Astrocyte of the spinal cord (primary cell): ENCODE data around the gene DGLUCY.
"Not testable (repeated sequence)": the region's sequence is repeated elsewhere in the genome, so short reads cannot be mapped to it uniquely, and the experiment has no call there.

Experiments used
- DNase-seq: peaks from one replicate; pipeline ENCODE4 v3.0.0; 2011; ENCODE audit warnings: low read depth, low spot score
- H3K4me3 ChIP-seq: 2 replicates; pipeline ENCODE4 v1.5.1; 2011; ENCODE audit warnings: low read depth, mild to moderate bottlenecking, low read length, moderate library complexity
- CTCF ChIP-seq: IDR thresholded peaks from 2 replicates; pipeline ENCODE4 v1.5.1; 2012; ENCODE audit warnings: low read depth, mild to moderate bottlenecking, low read length, inconsistent platforms
- in situ Hi-C: cut with HindIII; loops from 2 replicates; pipeline ENCODE4 v1.10.0; 2017; ENCODE audit warnings: low sequenced_read_pairs

DGLUCY gene

GRCh38 chr14:91197631-91198030 is 83.8 kb downstream of the DGLUCY start:
- in situ Hi-C loops, result no loop called here
- no peak overlapping the region for H3K4me3 ChIP-seq
- no peak for DNase-seq
- no peak for TF ChIP-seq CTCF

GRCh38 chr14:91200802-91201201 is 86.9 kb downstream of the DGLUCY start:
- H3K4me3 ChIP-seq, DNase-seq, in situ Hi-C loops: not testable (repeated sequence)

- in situ Hi-C loops, result no loop called here
- peak; percentile 20 for DNase-seq
- no peak overlapping the region for H3K4me3 ChIP-seq
- TF ChIP-seq CTCF, result no peak
These were observed 88.5 kb downstream of the DGLUCY start for GRCh38 chr14:91202234-91202974.

- in situ Hi-C loops, result no loop called here
- no peak overlapping the region for H3K4me3 ChIP-seq
- no peak for DNase-seq
- no peak for TF ChIP-seq CTCF
These were observed 90.8 kb downstream of the DGLUCY start for GRCh38 chr14:91204657-91205056.

- H3K4me3 ChIP-seq, result no peak overlapping the region
- in situ Hi-C loops, result no loop called here
These were observed 91.6 kb downstream of the DGLUCY start for GRCh38 chr14:91205459-91205858.

GRCh38 chr14:91207008-91207407 is 93.1 kb downstream of the DGLUCY start:
- no peak for TF ChIP-seq CTCF
- in situ Hi-C loops, result no loop called here
- H3K4me3 ChIP-seq, result no peak overlapping the region
- DNase-seq, result no peak

More at GRCh38 chr14:91205459-91205858, 91.6 kb downstream of the DGLUCY start:
- no peak for DNase-seq
- no peak for TF ChIP-seq CTCF

- TF ChIP-seq CTCF, result no peak
- no peak for DNase-seq
These were observed 97.1 kb downstream of the DGLUCY start for GRCh38 chr14:91211017-91211416.

More at GRCh38 chr14:91211017-91211416, 97.1 kb downstream of the DGLUCY start:
- no peak overlapping the region for H3K4me3 ChIP-seq
- in situ Hi-C loops, result no loop called here
